NCI-H1436 (cell line): ENCODE data around the gene KIAA0232.
"Not testable (repeated sequence)": the region's sequence is repeated elsewhere in the genome, so short reads cannot be mapped to it uniquely, and the experiment has no call there.

ENCODE experiments used
- DNase-seq: peaks from one replicate; lab custom pipeline; 2025; lab: John Stamatoyannopoulos, UW

The KIAA0232 gene

GRCh38 chr4:6808259-6808658 is 25.7 kb downstream of the KIAA0232 start:
- no peak for DNase-seq

GRCh38 chr4:6811165-6811564 is 28.6 kb downstream of the KIAA0232 start:
- DNase-seq: no peak

GRCh38 chr4:6812766-6813165 is 30.2 kb downstream of the KIAA0232 start:
- DNase-seq: no peak

GRCh38 chr4:6813725-6814124 is 31.2 kb downstream of the KIAA0232 start:
- DNase-seq: no peak

GRCh38 chr4:6815029-6815836 is 32.7 kb downstream of the KIAA0232 start:
- DNase-seq: no peak

- no peak for DNase-seq
Observed at GRCh38 chr4:6819295-6819694, 36.8 kb downstream of the KIAA0232 start.

- no peak for DNase-seq
Observed at GRCh38 chr4:6820695-6821094, 38.2 kb downstream of the KIAA0232 start.

- DNase-seq: no peak
Observed at GRCh38 chr4:6824071-6824470, 41.5 kb downstream of the KIAA0232 start.

- no peak for DNase-seq
Observed at GRCh38 chr4:6824772-6825402, 42.4 kb downstream of the KIAA0232 start.

GRCh38 chr4:6825403-6825802 is 42.9 kb downstream of the KIAA0232 start:
- DNase-seq: no peak

- DNase-seq: no peak
Observed at GRCh38 chr4:6826781-6827508, 44.4 kb downstream of the KIAA0232 start.

GRCh38 chr4:6829086-6829485 is 46.6 kb downstream of the KIAA0232 start:
- no peak for DNase-seq

GRCh38 chr4:6834867-6835266 is 52.3 kb downstream of the KIAA0232 start:
- no peak for DNase-seq

- DNase-seq: not testable (repeated sequence)
Observed at GRCh38 chr4:6835616-6836015, 53.1 kb downstream of the KIAA0232 start.

GRCh38 chr4:6837106-6837505 is 54.6 kb downstream of the KIAA0232 start:
- DNase-seq: not testable (repeated sequence)

GRCh38 chr4:6839579-6839978 is 57.1 kb downstream of the KIAA0232 start:
- DNase-seq: no peak

- DNase-seq: no peak
Observed at GRCh38 chr4:6840062-6840976, 57.8 kb downstream of the KIAA0232 start.

- no peak for DNase-seq
Observed at GRCh38 chr4:6845027-6845426, 62.5 kb downstream of the KIAA0232 start.

GRCh38 chr4:6845574-6845973 is 63.0 kb downstream of the KIAA0232 start:
- no peak for DNase-seq

- DNase-seq: no peak
Observed at GRCh38 chr4:6847178-6847577, 64.7 kb downstream of the KIAA0232 start.

GRCh38 chr4:6848717-6849305 is 66.3 kb downstream of the KIAA0232 start:
- DNase-seq: no peak
